Stimulated activated CD4-positive, alpha-beta T cell treated with anti-CD3 and anti-CD28 coated beads, Interleukin-1b, Interleukin-23, amount 100 ng/mL, for 4 hours (primary cell): Measurements from ENCODE around the gene DGKE.

Experiments used
- DNase-seq, 2 donors: peaks; one replicate each; pipeline ENCODE4 v3.0.0-alpha.2; 2020; ENCODE audit warnings: low read depth in 2 of 2

DGKE gene

DNA sequence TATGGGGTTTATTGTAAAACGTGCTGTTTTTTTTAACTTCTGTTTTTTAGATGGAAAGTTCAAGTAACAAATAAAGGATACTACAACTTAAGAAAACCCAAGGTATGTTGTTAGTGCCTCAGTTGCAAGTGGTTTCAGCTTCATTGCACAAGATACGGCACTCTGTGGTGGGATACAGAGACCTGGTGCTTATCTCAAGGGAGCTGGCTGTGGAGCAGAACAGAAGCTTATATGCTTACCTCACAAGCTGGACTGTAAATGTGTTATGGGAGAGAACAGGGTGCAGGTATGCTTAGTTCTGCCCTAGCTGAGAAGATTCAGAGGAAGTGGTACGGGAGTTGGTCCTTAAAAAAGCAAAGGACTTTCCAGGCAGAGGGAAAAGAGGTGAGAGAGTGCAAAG is 15.2 kb downstream of the DGKE start:
- no peak for DNase-seq

DNA sequence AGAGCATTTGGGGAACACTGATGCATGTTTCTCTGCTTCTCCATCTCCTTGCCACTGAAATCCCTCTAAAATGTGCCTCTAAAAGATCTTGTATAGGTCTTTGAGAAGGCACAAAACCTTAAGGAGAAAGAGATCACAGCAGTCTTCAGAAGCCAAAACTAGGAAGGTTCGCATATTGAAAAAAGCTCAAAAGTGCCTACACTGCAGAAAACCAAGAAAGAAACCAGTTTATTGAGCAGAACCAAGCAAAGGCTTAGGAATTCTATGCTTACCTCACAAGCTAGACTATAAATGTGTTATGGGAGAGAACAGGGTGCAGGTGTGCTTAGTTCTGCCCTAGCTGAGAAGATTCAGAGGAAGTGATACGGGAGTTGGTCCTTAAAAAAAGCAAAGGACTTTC is 16.6 kb downstream of the DGKE start:
- no peak for DNase-seq

DNA sequence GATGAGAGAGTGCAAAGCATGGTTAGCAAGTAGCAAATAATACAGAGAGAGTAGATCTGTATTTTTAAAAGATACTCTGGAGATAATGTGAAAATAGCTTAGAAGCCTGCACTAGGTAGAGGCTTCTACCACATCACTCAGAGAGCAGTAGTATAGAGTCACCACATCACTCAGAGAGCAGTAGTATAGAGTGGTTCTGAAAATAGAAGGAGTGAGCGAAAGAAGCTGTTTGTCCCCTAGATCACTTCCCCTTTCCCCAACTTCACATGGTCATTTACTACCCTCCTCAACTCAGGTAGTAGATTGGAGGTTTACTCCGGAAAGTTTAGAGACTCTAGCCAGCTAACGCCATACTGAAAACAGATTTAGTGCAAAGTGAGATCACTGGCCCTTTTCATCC is 17.1 kb downstream of the DGKE start:
- DNase-seq: no peak

DNA sequence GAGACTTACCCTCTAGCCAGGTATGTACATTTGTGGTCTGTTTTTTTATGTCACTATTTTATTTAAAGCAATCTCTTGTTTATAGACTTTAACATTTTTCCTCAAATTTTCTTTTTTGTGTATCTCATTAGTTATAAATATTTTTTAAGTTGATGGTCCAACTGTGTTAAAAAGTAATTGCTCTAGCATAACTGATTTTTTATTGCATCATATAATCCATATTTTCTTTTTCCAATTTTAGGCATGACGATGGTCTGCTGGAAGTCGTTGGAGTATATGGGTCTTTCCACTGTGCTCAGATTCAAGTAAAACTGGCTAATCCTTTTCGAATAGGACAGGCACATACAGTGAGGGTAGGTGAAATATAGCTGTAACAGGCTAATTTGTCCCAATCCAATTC is 27.9 kb downstream of the DGKE start:
- DNase-seq: no peak

DNA sequence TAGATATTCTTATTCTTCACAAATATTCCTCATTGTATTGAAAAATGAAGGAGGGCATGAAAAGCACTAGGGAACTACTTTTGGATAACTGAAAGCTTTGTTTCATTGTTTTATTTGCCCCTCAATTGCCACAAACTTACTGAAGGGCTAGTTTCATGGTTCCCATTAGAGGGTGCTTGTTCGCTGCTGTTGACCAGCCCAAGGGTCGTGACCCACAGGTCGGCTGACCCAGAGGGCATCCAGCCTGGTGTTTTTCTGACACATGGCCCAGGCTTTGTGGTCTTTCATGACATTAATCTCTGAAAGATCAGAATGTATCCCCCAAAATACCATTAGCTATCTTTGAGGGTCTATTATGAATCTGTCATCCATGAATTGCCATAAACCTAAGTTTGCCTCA is 30.0 kb downstream of the DGKE start:
- DNase-seq: no peak

DNA sequence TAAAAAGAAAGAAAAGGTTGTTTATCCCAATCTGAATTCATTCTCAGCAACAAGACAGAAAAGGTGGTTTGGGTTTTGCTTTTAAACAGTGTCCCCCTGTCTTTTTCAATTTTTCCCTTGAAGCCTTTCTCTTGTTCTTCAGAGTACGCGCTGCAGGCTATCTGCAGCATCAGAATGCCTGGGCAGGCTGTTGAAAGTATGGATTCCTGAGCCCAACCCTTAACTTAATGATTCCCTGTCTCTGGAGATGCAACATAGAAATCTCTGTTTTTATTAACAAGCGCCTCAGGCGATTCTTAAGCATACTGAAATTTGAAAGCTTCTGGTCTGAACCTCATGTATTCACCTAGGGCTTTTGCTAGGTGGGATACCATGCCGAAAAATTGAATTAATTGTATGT is 32.1 kb downstream of the DGKE start:
- DNase-seq: no peak

DNA sequence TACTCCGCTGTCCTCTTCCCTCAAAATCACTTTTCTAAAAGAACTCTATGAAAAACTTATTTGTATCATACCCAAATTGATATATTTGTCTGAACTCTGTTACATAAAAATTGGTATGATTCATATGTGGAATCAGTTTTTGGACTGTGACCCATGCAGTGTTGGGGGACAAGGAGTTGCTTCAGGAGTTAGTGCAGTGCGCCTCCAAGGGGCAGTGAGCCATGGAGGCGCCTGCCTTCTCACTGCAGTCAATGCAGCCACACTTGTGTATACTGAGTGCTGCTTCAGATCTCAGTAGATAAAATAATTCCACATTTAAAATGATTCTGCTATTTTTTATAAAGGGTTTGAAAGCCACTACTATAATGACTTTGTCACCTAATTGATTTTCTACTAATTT is 32.5 kb downstream of the DGKE start:
- no peak for DNase-seq

DNA sequence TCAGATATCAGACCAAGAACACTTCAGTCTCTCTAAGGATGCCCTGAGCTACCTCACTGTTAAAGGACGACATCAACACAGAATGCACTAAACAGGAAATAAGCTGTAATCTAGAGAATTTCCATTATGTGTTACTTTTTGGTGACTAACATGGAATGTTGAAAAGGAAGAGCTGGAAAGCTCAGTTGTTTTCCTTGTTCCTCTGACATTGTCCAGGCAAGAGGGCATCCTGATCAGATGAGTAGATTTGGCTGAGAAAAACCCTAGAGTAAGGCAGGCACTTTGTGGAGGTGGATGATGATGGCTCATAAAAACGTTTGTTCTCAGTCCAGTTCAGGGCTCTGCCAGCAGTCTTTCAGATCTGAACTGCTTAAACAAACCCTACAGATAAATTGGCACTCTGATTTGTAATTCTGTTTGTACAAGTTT is 34.0 kb downstream of the DGKE start:
- DNase-seq: no peak

DNA sequence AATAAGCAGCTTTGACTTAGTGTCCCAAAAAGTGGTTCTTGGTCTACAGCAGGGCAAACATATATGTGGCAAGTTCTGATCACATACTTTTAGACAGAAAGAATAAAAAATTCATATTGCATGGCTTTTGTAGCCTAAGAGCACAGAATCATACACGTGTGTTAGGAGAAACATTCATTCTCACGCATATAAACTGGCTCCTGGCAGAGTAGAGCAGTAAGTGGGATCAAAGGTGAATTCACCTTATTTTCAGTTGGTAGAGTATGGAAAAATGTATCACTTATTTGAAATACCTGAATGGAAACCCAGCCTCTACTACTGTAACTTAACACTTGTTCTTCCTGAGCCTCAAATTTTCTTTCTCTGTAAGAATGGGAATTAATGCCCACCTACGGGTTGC is 34.8 kb downstream of the DGKE start:
- DNase-seq: no peak

DNA sequence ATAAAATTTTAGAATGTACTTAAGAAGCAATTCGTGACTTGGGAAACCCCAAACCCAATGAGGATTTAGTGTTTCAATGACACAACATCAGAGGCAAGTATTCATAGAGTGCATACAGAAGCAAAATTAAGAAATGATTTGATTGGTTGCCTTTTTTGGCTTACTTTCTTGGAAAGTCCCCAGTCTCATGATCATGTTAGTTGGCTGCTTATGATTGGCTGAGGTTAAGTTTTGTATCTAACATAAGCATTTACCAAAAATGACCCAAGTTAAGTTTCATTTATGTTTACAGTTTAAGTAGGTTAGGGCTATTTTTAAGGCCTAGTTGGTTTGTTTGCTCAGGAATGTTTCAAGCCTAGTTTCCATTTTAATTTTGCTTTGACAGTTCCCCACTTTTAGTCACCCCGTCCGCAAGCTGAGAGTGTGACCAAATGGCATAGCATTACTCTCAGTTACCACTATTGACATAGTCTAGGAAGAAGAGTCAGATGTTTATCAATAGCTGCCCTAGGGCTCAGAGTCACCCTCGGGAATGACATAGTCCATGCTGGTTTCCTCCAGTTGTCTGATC is 36.2 kb downstream of the DGKE start:
- DNase-seq: no peak

DNA sequence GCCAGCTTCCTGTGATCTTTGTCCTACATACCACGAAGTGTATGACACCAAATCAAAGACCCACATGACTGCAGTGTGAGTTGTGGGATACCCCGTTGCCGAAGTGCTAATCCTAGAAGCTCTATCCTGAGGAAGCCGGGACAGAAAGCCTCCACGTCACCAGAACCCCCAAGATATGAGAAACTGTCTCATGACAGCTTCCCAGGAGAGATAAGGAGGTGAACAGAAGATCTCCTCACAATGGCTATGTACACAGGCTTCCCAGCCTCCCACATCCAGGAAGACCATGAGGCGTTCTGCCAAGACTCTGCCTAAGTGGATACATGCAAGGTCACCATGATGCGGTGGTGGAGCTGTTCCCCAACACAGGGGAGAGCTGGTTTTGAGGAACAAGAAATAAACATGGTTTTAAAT is 42.8 kb downstream of the DGKE start:
- no peak for DNase-seq

DNA sequence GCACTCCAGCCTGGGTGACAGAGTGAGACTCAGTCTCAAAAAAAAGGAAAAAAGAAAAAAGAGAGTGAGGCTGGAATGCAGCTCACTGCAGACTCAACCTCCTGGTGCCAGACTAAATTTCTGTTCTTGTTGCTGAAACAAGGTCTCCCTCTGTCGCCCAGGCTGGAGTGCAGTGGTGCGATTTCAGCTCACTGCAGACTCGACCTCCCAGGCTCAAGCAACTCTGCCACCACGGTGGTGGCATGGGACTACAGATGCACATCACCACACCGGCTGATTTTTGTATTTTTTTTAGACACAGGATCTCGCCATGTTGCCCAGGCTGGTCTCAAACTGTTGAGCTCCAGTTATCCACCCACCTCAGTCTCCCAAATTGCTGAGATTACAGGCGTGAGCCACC is 45.3 kb downstream of the DGKE start:
- DNase-seq: no peak

DNA sequence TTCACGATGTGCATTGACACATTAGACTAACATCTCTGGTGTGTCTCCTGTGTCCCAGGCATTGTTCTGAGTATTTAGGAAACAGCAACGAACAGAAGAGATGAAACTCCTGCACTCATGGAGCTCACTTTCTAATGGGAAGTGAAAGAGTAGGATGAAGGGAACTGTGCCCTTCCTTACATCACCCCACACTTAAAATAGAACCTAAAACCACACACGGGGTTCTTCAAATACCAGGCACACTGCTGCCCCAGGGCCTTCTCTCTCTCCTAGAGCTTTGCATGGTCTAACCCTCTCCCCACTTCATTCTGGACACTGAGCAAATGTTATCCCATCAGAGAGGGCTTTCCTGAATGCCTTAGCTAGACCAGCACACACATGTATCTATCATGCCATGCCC is 46.2 kb downstream of the DGKE start:
- no peak for DNase-seq

DNA sequence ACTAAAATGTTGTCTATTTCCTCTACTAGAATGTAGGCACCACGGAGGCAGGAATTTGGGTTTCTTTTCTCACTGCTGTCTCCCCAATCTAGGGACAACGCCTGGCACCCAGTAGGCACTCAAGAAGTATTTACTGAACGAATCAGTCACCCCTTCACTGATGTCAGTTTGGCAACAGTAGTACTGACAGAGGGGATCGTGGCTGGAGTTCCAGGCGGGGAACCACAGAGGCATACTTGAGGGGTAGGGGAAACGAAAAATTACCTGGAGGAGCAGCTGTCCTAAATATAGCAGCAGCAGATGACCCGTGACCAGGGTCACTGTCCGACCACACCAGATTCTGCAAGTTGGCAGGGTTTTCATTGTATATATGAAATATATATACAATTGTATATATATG is 46.6 kb downstream of the DGKE start:
- DNase-seq: no peak

DNA sequence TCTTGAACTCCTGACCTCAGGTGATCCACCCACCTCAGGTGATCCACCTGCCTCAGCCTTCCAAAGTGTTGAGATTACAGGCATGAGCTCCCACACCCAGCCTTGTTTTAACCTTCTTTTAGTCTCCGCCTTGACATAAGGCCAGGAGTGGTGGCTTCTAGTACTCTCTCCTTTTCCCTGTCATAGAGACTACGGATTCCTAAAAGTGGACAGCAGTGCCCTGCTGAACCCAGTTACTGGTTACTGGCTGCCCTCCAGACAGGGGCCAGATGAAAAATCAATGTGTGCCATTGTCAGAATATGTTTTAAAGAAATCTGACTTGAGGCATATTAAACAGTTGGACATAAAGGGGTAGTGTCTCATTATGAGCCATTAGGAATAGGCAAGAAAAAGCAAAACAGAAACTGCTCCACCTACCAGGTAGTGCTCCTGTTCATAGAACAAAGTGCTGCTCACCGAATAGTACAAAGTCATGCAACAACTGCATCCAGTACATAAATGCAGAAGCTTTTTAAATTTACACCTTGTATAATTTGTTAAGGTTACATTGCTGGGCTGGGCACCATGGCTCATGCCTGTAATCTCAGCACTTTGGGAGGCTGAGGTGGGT is 47.8 kb downstream of the DGKE start:
- DNase-seq: no peak

DNA sequence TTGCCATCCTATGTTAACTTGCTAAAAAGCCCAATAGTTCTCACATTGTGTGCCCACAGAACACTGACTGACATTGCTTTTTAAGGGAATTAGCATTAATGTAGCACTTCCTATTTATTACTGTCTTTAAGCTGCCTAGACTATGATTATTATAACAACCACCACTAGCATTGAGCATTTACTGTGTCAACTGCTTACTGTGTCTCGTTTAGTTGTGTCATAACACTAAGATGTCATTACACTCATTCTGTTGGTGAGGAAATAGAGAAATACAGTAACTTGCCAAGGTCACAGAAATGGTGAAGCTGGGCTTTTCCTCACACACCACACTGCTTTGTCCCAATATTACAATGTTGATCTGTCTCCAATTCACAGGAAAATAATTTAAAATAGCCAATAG is 49.7 kb downstream of the DGKE start:
- DNase-seq: no peak

DNA sequence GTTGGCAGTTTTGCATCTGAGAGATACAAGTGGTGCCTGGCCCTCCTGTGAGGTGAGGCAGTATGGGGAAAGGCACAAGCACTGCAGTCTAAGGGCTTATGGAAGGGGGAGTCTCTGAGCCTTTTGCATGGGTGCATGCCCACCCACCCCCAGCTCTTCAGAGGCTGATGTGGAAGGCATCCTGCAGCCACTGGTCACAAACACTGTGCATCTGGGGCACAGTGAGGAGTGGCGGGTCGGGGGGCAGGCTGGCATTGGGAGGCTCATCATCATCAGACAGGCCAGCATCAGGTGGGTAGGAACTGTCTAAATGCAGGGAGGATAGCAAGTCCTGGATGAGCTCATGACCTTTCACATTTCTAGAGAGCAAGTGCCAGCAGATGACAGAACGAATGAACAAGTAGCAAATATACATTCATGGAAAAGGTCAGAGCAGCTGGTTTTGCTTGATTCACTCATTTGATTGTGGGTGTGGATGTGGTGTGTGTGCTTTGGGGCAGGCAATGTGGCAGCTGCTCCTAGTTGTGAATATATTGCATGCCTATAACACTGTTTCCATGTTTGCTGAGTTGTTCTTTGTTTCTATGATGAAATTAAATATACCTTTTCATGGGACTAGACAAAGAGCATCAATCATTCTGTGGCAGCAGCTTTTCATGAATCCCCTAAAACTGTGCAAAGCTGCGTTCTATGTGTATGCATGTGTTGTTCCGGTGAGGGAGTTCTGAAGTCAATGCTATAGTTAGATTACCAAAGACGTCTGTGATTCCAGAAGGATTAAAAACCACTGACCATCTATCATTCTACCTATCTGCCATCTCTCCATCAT is 50.7 kb downstream of the DGKE start:
- DNase-seq: no peak

DNA sequence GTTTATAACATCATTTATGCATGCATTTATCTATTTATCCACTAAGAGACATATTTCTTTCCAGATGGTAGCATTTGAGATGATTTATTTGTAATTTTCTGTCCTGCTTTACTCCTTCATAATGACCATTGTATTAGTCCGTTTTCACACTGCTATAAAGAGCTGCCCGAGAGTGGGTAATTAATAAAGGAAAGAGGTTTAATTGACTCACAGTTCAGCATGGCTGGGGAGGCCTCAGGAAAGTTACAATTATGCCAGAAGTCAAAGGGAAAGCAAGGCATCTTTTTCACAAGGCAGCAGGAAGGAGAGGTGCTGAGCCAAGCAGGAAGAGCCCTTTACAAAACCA is 51.3 kb downstream of the DGKE start:
- no peak for DNase-seq

DNA sequence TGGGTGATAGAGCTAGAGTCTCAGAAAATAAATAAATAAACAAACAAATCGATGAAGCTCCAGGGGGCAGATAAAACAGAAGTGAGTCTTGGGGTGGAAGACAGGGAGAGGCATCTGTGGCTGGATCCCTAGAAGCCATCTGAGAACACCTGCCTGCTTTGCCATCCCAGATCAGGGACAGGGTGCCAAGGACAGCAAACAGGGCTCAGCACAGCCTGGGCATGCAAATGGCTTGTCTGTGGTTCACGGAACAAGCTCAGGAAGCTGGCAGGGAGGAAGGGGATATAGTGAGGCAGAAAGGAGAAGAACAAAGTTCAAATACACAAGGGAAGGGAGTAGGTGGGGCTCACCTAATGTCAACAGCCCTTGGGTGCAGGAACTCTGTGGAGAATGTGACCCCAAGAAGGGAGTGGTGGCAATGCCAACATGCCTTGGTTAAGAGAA is 52.4 kb downstream of the DGKE start:
- DNase-seq: no peak

DNA sequence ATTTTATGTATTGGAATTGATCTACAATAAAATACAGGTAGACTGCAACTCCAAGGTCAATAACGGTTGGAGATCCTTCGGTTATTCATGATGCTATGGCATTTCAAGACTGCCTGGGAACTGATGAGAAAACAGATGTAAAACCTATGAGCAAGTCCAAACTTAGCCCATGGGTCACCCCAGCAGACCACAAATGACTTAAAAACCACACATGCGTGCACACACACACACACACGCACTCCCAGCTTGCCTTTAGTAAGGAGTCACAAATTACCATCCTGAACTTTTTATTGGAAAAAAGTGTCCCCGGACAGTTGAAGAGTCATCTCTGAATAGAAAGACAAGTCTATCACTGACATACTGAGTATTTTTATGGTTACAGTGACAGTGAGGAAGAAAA is 53.2 kb downstream of the DGKE start:
- no peak for DNase-seq

DNA sequence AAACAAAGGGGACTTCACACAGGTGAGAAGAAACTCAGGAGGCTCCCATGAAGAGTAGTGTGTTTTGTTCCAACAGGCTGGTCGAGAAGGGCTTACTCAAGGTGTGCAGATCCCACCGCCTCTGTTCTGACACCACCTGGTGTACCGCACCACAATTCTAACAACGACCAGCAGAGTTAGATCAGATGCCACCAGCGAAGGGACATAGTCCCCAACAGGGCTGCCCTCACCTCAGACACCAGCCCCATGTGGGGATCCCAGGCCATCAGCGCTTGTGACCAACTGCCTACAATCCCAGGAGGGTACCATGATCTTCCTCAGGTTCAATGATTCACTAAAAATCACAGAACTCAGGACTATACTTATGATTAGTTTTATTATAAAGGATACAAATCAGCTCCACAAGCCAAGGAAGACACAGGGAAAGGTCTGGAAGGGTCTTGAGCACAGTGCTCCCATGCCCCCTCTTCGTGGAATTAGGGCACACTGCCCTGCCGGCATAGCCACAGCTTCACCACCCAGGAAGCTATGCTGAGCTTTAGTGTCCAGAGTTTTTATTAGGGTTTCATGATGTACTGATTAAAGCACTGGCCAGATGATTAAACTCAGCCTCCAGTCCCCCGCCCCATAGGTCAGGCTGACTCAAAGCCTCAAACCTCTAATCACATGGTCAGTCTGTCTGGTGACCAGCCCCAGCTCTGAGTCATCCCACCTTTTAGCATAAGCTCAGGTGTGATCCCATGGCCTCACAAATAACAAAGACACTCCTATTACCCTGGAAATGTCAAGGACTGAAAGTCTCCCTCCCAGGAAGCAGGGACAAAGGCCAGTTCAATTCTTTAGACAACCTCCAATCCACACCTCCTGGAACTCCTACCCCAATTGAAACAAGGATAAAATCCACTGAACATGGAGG is 53.9 kb downstream of the DGKE start:
- DNase-seq: no peak

DNA sequence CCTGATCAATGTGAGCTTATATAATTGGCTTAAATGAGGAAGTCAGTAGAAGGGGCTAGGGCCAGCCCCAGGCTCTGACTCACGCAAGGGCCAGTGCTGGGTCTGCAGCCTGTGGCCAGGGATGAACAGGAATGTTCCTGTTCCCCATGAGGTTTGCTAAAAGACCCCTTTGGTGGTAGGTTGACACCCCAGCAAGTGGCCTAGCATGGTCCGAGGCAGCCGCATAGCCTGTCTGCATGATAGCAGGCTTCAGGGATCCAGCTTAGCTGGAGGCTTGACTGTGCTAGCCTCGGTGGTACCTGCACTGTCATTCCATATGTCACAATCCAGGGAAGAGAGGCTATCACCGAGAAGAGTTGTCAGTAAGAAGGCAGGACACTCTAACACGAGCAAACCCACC is 56.4 kb downstream of the DGKE start:
- DNase-seq: no peak
